Measurements from ENCODE around the gene SAP30L.

SAP30L gene

GRCh38 chr5:154446195-154447088 lies 645 bp downstream of the SAP30L start:
- Histone ChIP-seq H3K4me3 (peak overlapping the region; percentile 95), H3K27ac (no peak overlapping the region), H3K9ac (ENCODE audit: insufficient read length) (peak overlapping the region; percentile 67), H3K36me3 (ENCODE audit: insufficient read depth, low read length) (peaks cover 7% of the 10 kb centered on the region; the same call in 1 of the 2 replicates), H3K9me3 (ENCODE audit: low read depth, low read length) (no peaks in the 10 kb centered on the region)
- TF ChIP-seq POLR2AphosphoS5 (IDR thresholded peaks at IDR 0.05; ENCODE audit: borderline replicate concordance, low read depth, low read length) = no peak
- no peak for TF ChIP-seq EZH2 (IDR thresholded peaks at IDR 0.05)
- no peak for TF ChIP-seq FOXP2 (optimal IDR thresholded peaks at IDR 0.05; ENCODE audit: control extremely low read depth, extremely low read length, insufficient read depth)
- no peak for DNase-seq (ENCODE audit: low read depth, low spot score)

DNA sequence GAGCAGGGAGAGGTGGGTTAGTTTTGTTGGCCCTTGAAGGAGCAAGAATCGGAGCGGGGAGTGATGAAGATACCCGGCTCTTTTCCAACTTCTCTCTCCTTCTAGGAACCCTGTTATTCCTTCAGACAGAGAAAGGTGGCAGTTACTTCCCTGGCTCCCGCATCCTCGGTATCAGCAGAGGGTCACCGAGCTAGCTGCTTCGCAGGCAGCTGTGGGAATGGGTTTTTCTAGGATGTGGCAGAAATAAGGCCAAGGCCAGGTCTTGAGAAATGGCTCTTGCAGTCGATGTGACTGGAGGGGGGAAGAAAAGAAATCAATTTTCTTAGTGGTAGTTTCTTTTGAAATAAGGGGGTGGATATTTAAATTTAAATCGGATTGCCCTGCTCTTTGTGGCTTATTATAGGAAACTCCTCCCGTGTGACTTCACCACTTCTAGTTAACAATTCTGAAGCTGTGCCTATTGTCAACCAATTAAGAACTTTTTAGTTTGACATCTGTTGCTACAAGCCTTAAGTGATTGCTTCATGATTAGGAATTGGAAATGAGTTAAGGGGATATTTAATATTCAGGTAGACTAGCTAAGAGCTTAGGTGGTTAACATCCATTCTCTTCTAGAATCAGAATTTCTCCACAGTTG lies 1.4 kb downstream of the SAP30L start:
- Histone ChIP-seq H3K4me3 (peak overlapping the region; percentile 95), H3K36me3 (ENCODE audit: insufficient read depth, low read length) (peaks cover 12% of the 10 kb centered on the region; the same call in 1 of the 2 replicates), H3K9ac (ENCODE audit: insufficient read length) (peak overlapping the region; percentile 67), H3K9me3 (ENCODE audit: low read depth, low read length) (no peaks in the 10 kb centered on the region), H3K27ac (no peak overlapping the region)
- TF ChIP-seq FOXP2 (optimal IDR thresholded peaks at IDR 0.05; ENCODE audit: control extremely low read depth, extremely low read length, insufficient read depth) (no peak), EZH2 (IDR thresholded peaks at IDR 0.05) (no peak), POLR2AphosphoS5 (IDR thresholded peaks at IDR 0.05; ENCODE audit: borderline replicate concordance, low read depth, low read length) (no peak)
- DNase-seq (ENCODE audit: low read depth, low spot score) = no peak

DNA sequence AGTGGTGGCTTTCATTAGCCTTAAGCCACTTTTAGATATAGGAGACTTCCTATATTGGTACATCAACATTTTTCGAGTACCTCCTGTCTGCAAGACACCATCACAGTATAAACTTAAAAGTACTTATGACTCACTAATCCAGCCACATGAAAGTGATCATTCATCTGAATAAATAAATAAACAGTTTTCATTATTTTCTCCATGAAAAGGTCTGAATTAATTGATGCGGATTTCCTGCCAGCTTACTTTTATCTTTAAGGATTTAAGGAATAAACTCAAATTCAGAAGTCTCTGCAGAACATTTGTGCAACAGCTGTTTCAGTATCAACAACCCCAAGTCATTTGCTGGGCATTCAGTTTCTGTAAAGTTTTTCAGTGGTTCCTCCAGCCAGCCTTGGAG lies 4.0 kb downstream of the SAP30L start:
- no peak for TF ChIP-seq FOXP2 (optimal IDR thresholded peaks at IDR 0.05; ENCODE audit: control extremely low read depth, extremely low read length, insufficient read depth)
- H3K27ac ChIP-seq = no peak overlapping the region
- DNase-seq (ENCODE audit: low read depth, low spot score) = no peak
- H3K4me3 ChIP-seq = no peak overlapping the region
- no peak overlapping the region for H3K9ac ChIP-seq (ENCODE audit: insufficient read length)
- H3K9me3 ChIP-seq (ENCODE audit: low read depth, low read length) = no peaks in the 10 kb centered on the region
- peaks cover 32% of the 10 kb centered on the region for H3K36me3 ChIP-seq (ENCODE audit: insufficient read depth, low read length)

GRCh38 chr5:154451957-154452356 lies 6.2 kb downstream of the SAP30L start:
- H3K4me3 ChIP-seq = no peak overlapping the region
- no peak for DNase-seq (ENCODE audit: low read depth, low spot score)
- TF ChIP-seq EZH2 (IDR thresholded peaks at IDR 0.05) (no peak), FOXP2 (optimal IDR thresholded peaks at IDR 0.05; ENCODE audit: control extremely low read depth, extremely low read length, insufficient read depth) (no peak), POLR2AphosphoS5 (IDR thresholded peaks at IDR 0.05; ENCODE audit: borderline replicate concordance, low read depth, low read length) (no peak)
- no peaks in the 10 kb centered on the region for H3K9me3 ChIP-seq (ENCODE audit: low read depth, low read length)
- H3K36me3 ChIP-seq (ENCODE audit: insufficient read depth, low read length) = peaks cover 54% of the 10 kb centered on the region
- H3K27ac ChIP-seq = peak overlapping the region; percentile 63
- H3K9ac ChIP-seq (ENCODE audit: insufficient read length) = no peak overlapping the region

DNA sequence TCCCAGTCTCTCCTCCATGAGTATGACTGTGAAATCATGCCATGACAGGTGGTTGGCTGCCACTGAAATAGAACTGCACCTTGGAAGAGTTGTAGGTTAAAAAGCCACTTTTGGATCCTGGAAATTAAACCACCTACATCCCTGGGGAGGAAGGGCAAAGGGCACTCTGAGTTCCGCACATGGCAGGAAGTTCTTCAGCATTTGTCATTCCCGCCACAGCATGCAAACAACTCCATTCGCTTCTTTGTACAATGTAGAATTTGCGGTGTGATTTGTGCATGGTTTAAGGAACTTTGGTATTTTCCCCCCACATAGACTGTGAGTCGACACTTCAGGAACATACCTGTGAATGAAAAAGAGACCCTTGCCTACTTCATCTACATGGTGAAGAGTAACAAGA lies 9.8 kb downstream of the SAP30L start:
- DNase-seq (ENCODE audit: low read depth, low spot score) = no peak
- TF ChIP-seq POLR2AphosphoS5 (IDR thresholded peaks at IDR 0.05; ENCODE audit: borderline replicate concordance, low read depth, low read length) = no peak
- TF ChIP-seq FOXP2 (optimal IDR thresholded peaks at IDR 0.05; ENCODE audit: control extremely low read depth, extremely low read length, insufficient read depth) = no peak
- TF ChIP-seq EZH2 (IDR thresholded peaks at IDR 0.05) = no peak
- no peaks in the 10 kb centered on the region for H3K9me3 ChIP-seq (ENCODE audit: low read depth, low read length)
- no peak overlapping the region for H3K9ac ChIP-seq (ENCODE audit: insufficient read length)
- H3K4me3 ChIP-seq = no peak overlapping the region
- H3K27ac ChIP-seq = no peak overlapping the region
- H3K36me3 ChIP-seq (ENCODE audit: insufficient read depth, low read length) = peaks cover 54% of the 10 kb centered on the region

GRCh38 chr5:154456540-154456939 lies 10.7 kb downstream of the SAP30L start:
- Histone ChIP-seq H3K36me3 (ENCODE audit: insufficient read depth, low read length) (peaks cover 47% of the 10 kb centered on the region), H3K9ac (ENCODE audit: insufficient read length) (no peak overlapping the region)
- TF ChIP-seq EZH2 (IDR thresholded peaks at IDR 0.05) (no peak), FOXP2 (optimal IDR thresholded peaks at IDR 0.05; ENCODE audit: control extremely low read depth, extremely low read length, insufficient read depth) (no peak), POLR2AphosphoS5 (IDR thresholded peaks at IDR 0.05; ENCODE audit: borderline replicate concordance, low read depth, low read length) (no peak)

DNA sequence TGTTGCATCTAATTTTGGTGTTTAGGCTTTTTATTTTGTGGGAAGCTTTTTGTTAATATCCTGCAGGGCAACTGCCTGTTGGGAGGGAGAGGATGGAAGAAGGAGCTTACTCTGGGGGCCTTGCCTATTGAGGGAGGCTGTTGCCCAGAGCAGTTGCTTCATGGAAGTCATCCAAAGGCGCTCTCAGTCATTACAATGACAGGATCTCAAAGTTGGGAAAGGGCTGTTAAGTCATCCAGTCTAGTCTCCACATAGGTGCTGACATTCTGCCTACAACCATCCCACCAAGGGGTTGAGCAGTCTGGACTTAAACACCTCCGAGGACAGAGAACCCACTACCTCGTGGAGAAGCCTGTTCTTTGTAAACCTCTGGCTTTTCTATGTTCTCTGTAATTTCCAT lies 13.2 kb downstream of the SAP30L start:
- Histone ChIP-seq H3K9ac (ENCODE audit: insufficient read length) (no peak overlapping the region), H3K36me3 (ENCODE audit: insufficient read depth, low read length) (peaks cover 29% of the 10 kb centered on the region), H3K4me3 (no peak overlapping the region), H3K27ac (no peak overlapping the region), H3K9me3 (ENCODE audit: low read depth, low read length) (no peaks in the 10 kb centered on the region)
- TF ChIP-seq EZH2 (IDR thresholded peaks at IDR 0.05) = no peak
- TF ChIP-seq POLR2AphosphoS5 (IDR thresholded peaks at IDR 0.05; ENCODE audit: borderline replicate concordance, low read depth, low read length) = no peak
- TF ChIP-seq FOXP2 (optimal IDR thresholded peaks at IDR 0.05; ENCODE audit: control extremely low read depth, extremely low read length, insufficient read depth) = no peak
- no peak for DNase-seq (ENCODE audit: low read depth, low spot score)

More at GRCh38 chr5:154456540-154456939, 10.7 kb downstream of the SAP30L start:
- no peaks in the 10 kb centered on the region for H3K9me3 ChIP-seq (ENCODE audit: low read depth, low read length)
- H3K4me3 ChIP-seq = no peak overlapping the region
- H3K27ac ChIP-seq = no peak overlapping the region
- DNase-seq (ENCODE audit: low read depth, low spot score) = no peak

GRCh38 chr5:154460172-154460571 lies 14.4 kb downstream of the SAP30L start:
- no peaks in the 10 kb centered on the region for H3K9me3 ChIP-seq (ENCODE audit: low read depth, low read length)
- no peak overlapping the region for H3K9ac ChIP-seq (ENCODE audit: insufficient read length)
- H3K36me3 ChIP-seq (ENCODE audit: insufficient read depth, low read length) = peaks cover 18% of the 10 kb centered on the region
- no peak overlapping the region for H3K27ac ChIP-seq
- DNase-seq (ENCODE audit: low read depth, low spot score) = no peak
- H3K4me3 ChIP-seq = no peak overlapping the region
- TF ChIP-seq EZH2 (IDR thresholded peaks at IDR 0.05) = no peak
- no peak for TF ChIP-seq FOXP2 (optimal IDR thresholded peaks at IDR 0.05; ENCODE audit: control extremely low read depth, extremely low read length, insufficient read depth)
- TF ChIP-seq POLR2AphosphoS5 (IDR thresholded peaks at IDR 0.05; ENCODE audit: borderline replicate concordance, low read depth, low read length) = no peak

Measured in SK-N-MC (cell line).